IPS-15b (cell line): ENCODE measurements around the gene NFIB.
A peak's percentile ranks its signal among the peaks of the same experiment; 100 is the strongest.

ENCODE experiments used
- H3K27me3 ChIP-seq: one replicate; pipeline ENCODE4 v1.6.1; 2013; ENCODE audit warnings: low read length; ENCODE audit not compliant: control insufficient read depth, insufficient read depth
- H3K36me3 ChIP-seq: one replicate; pipeline ENCODE4 v1.6.1; 2013; ENCODE audit warnings: low read length; ENCODE audit not compliant: control insufficient read depth, insufficient read depth
- H3K4me1 ChIP-seq: one replicate; pipeline ENCODE4 v1.6.1; 2013; ENCODE audit warnings: mild to moderate bottlenecking, low read length; ENCODE audit not compliant: control insufficient read depth, insufficient read depth
- H3K4me3 ChIP-seq: one replicate; pipeline ENCODE4 v1.5.1; 2013; ENCODE audit warnings: low read depth, low read length
- H3K9ac ChIP-seq: one replicate; pipeline ENCODE4 v1.6.1; 2013; ENCODE audit warnings: low read depth, mild to moderate bottlenecking, low read length
- H3K9me3 ChIP-seq: one replicate; pipeline ENCODE4 v1.6.1; 2013; ENCODE audit warnings: mild to moderate bottlenecking, low read length; ENCODE audit not compliant: control insufficient read depth, insufficient read depth

Gene NFIB

GRCh38 chr9:14325147-14325546 is 11.2 kb upstream of the NFIB start:
- H3K9me3 ChIP-seq: no peaks in the 10 kb centered on the region
- no peaks in the 10 kb centered on the region for H3K36me3 ChIP-seq
- H3K4me3 ChIP-seq: no peak overlapping the region
- peaks cover 40% of the 10 kb centered on the region for H3K27me3 ChIP-seq
- H3K4me1 ChIP-seq: peaks cover 6% of the 10 kb centered on the region
- no peak overlapping the region for H3K9ac ChIP-seq

- H3K9me3 ChIP-seq: no peaks in the 10 kb centered on the region
- H3K4me1 ChIP-seq: peaks cover 15% of the 10 kb centered on the region
- H3K4me3 ChIP-seq: no peak overlapping the region
- no peaks in the 10 kb centered on the region for H3K36me3 ChIP-seq
- H3K9ac ChIP-seq: no peak overlapping the region
- H3K27me3 ChIP-seq: peaks cover 50% of the 10 kb centered on the region
Measured at GRCh38 chr9:14323985-14324650, 10.2 kb upstream of the NFIB start.

- no peaks in the 10 kb centered on the region for H3K36me3 ChIP-seq
- no peaks in the 10 kb centered on the region for H3K9me3 ChIP-seq
- H3K9ac ChIP-seq: no peak overlapping the region
- H3K4me1 ChIP-seq: peaks cover 17% of the 10 kb centered on the region
- H3K27me3 ChIP-seq: peaks cover 58% of the 10 kb centered on the region
- peak overlapping the region; percentile 70 for H3K4me3 ChIP-seq
Measured at GRCh38 chr9:14323083-14323971, 9.4 kb upstream of the NFIB start.

- Histone ChIP-seq H3K9ac (no peak overlapping the region), H3K4me3 (peak overlapping the region; percentile 70), H3K9me3 (no peaks in the 10 kb centered on the region), H3K4me1 (peaks cover 17% of the 10 kb centered on the region), H3K36me3 (no peaks in the 10 kb centered on the region), H3K27me3 (peaks cover 67% of the 10 kb centered on the region)
Measured at GRCh38 chr9:14322211-14323082, 8.5 kb upstream of the NFIB start.

GRCh38 chr9:14321517-14322130 is 7.7 kb upstream of the NFIB start:
- peaks cover 72% of the 10 kb centered on the region for H3K27me3 ChIP-seq
- H3K9ac ChIP-seq: no peak overlapping the region
- peak overlapping the region; percentile 68 for H3K4me3 ChIP-seq
- H3K9me3 ChIP-seq: no peaks in the 10 kb centered on the region
- peaks cover 17% of the 10 kb centered on the region for H3K4me1 ChIP-seq
- H3K36me3 ChIP-seq: no peaks in the 10 kb centered on the region

GRCh38 chr9:14320271-14321181 is 6.6 kb upstream of the NFIB start:
- Histone ChIP-seq H3K27me3 (peaks cover 75% of the 10 kb centered on the region), H3K9me3 (no peaks in the 10 kb centered on the region), H3K36me3 (no peaks in the 10 kb centered on the region), H3K9ac (no peak overlapping the region), H3K4me3 (no peak overlapping the region), H3K4me1 (peaks cover 17% of the 10 kb centered on the region)

- Histone ChIP-seq H3K27me3 (peaks cover 64% of the 10 kb centered on the region), H3K4me1 (peaks cover 17% of the 10 kb centered on the region), H3K4me3 (no peak overlapping the region)
Measured at GRCh38 chr9:14318934-14319580, 5.1 kb upstream of the NFIB start.

GRCh38 chr9:14318361-14318760 is 4.4 kb upstream of the NFIB start:
- no peak overlapping the region for H3K9ac ChIP-seq
- H3K36me3 ChIP-seq: no peaks in the 10 kb centered on the region
- H3K4me1 ChIP-seq: peaks cover 17% of the 10 kb centered on the region
- peaks cover 59% of the 10 kb centered on the region for H3K27me3 ChIP-seq
- no peak overlapping the region for H3K4me3 ChIP-seq
- no peaks in the 10 kb centered on the region for H3K9me3 ChIP-seq

More at GRCh38 chr9:14318934-14319580, 5.1 kb upstream of the NFIB start:
- Histone ChIP-seq H3K9me3 (no peaks in the 10 kb centered on the region), H3K9ac (no peak overlapping the region), H3K36me3 (no peaks in the 10 kb centered on the region)

GRCh38 chr9:14317667-14318320 is 3.9 kb upstream of the NFIB start:
- H3K4me3 ChIP-seq: no peak overlapping the region
- H3K9me3 ChIP-seq: no peaks in the 10 kb centered on the region
- H3K4me1 ChIP-seq: peaks cover 17% of the 10 kb centered on the region
- no peak overlapping the region for H3K9ac ChIP-seq
- H3K27me3 ChIP-seq: peaks cover 57% of the 10 kb centered on the region
- no peaks in the 10 kb centered on the region for H3K36me3 ChIP-seq
